Neural cell (in vitro differentiated cells): ENCODE results near the gene OR52E8.

Source experiments
- EP300 ChIP-seq: fragments of 450-650 bp; conservative IDR thresholded peaks from 2 replicates; pipeline ENCODE4 v1.6.1; 2014; ENCODE audit warnings: antibody characterized with exemption, mild to moderate bottlenecking, moderate library complexity; ENCODE audit not compliant: poor library complexity, severe bottlenecking
- EZH2 ChIP-seq: fragments of 200-600, 300-800 bp; shearing (Covaris generic), sonication (generic); IDR thresholded peaks from 2 replicates; pipeline ENCODE4 v1.6.1; 2014; ENCODE audit warnings: antibody characterized with exemption, low read length, borderline replicate concordance, mild to moderate bottlenecking; ENCODE audit not compliant: insufficient read depth, poor library complexity, severe bottlenecking
- POLR2AphosphoS5 ChIP-seq: IDR thresholded peaks from 2 replicates; pipeline ENCODE4 v1.6.1; 2012
- SMC3 ChIP-seq: fragments of 450-650 bp; conservative IDR thresholded peaks from 2 replicates; pipeline ENCODE4 v1.6.1; 2014; ENCODE audit warnings: antibody characterized with exemption, mild to moderate bottlenecking, moderate library complexity; ENCODE audit not compliant: poor library complexity
- TF ChIP-seq, protein P1 (sequence below): fragments of 450-650 bp; IDR thresholded peaks from 2 replicates; pipeline ENCODE4 v1.5.1; 2014; ENCODE audit warnings: antibody characterized with exemption, mild to moderate bottlenecking, moderate library complexity; ENCODE audit not compliant: poor library complexity, severe bottlenecking
- TF ChIP-seq, protein P2 (sequence below): IDR thresholded peaks from 2 replicates; pipeline ENCODE4 v1.6.1; 2012; ENCODE audit warnings: borderline replicate concordance

DNA sequence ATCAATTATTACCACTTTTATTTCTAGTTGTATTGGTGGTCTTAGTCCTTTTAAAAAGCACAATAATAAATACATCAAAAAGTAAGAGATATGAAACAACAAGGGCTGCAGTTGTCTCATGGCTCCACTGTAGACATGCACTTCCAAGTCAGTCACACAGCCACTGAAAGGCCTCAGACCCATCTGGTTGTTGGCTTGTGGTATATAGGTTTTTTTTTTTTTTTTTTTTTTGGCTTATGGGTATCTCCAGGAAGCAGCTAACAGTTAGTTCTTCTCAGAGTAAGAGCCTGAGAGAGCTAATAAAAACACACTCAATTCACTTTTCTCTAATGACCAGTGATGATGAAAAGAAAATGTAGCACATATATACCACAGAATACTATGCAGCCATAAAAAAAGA, 9.8 kb downstream of the OR52E8 start:
- TF ChIP-seq, protein P1, sequence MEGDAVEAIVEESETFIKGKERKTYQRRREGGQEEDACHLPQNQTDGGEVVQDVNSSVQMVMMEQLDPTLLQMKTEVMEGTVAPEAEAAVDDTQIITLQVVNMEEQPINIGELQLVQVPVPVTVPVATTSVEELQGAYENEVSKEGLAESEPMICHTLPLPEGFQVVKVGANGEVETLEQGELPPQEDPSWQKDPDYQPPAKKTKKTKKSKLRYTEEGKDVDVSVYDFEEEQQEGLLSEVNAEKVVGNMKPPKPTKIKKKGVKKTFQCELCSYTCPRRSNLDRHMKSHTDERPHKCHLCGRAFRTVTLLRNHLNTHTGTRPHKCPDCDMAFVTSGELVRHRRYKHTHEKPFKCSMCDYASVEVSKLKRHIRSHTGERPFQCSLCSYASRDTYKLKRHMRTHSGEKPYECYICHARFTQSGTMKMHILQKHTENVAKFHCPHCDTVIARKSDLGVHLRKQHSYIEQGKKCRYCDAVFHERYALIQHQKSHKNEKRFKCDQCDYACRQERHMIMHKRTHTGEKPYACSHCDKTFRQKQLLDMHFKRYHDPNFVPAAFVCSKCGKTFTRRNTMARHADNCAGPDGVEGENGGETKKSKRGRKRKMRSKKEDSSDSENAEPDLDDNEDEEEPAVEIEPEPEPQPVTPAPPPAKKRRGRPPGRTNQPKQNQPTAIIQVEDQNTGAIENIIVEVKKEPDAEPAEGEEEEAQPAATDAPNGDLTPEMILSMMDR: no peak
- TF ChIP-seq EZH2 (no peak), SMC3 (no peak), POLR2AphosphoS5 (no peak), EP300 (no peak)
- TF ChIP-seq, protein P2, sequence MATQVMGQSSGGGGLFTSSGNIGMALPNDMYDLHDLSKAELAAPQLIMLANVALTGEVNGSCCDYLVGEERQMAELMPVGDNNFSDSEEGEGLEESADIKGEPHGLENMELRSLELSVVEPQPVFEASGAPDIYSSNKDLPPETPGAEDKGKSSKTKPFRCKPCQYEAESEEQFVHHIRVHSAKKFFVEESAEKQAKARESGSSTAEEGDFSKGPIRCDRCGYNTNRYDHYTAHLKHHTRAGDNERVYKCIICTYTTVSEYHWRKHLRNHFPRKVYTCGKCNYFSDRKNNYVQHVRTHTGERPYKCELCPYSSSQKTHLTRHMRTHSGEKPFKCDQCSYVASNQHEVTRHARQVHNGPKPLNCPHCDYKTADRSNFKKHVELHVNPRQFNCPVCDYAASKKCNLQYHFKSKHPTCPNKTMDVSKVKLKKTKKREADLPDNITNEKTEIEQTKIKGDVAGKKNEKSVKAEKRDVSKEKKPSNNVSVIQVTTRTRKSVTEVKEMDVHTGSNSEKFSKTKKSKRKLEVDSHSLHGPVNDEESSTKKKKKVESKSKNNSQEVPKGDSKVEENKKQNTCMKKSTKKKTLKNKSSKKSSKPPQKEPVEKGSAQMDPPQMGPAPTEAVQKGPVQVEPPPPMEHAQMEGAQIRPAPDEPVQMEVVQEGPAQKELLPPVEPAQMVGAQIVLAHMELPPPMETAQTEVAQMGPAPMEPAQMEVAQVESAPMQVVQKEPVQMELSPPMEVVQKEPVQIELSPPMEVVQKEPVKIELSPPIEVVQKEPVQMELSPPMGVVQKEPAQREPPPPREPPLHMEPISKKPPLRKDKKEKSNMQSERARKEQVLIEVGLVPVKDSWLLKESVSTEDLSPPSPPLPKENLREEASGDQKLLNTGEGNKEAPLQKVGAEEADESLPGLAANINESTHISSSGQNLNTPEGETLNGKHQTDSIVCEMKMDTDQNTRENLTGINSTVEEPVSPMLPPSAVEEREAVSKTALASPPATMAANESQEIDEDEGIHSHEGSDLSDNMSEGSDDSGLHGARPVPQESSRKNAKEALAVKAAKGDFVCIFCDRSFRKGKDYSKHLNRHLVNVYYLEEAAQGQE: no peak
